Left forelimb (tissue), 1 donor: ENCODE data around the gene NOS1AP.

Experiments
- DNase-seq: peaks from one replicate; pipeline ENCODE4 v3.0.0-alpha.2; 2018; ENCODE audit warnings: low spot score

The NOS1AP gene

DNA sequence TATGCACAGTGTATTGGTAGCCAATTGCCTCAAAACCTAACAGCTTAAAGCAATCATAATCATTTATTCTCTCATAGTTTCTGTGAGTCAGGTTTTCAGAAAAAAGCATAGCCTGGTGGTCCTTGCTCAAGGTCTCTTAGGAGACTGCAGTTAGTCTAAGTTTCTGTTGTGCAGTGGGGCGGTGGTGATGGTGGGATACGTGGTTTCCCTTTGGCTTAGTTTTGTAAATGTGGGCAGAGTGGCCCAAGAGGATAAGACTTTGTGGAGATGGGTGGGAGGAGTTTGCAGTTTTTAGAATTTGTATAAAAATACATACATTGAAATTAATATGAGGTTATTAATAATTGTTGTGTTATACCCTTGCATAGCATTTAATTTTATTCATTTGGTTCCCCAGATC, 68.6 kb downstream of the NOS1AP start:
- no peak for DNase-seq

DNA sequence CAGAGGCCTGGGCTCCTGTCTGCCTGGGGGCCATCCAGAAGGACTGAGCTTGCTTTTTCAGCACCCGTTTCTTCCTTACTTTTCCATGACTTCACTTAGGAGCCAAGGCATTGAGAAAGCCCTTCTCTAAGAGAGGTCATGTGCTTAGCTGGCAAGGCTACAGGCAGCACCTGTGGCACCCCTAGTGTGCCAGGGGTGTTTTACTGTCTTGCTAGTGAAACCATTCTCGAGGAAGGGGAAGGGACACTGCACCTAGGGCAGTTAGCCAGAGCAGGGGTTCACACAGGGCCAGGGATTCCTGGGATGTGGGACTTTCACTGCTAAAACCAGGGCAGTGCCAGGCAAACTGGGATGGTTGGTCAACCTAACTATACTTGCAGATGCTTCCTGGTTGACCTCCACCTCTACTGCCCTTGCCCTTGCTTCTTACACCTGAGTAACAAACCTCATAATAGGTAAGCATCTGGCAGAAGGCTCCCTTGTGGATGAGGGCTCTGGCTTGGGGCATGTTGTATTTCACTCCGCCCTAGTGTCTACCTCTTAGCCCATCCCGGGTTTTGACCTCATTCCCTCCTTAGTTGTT, 69.2 kb downstream of the NOS1AP start:
- DNase-seq = no peak

DNA sequence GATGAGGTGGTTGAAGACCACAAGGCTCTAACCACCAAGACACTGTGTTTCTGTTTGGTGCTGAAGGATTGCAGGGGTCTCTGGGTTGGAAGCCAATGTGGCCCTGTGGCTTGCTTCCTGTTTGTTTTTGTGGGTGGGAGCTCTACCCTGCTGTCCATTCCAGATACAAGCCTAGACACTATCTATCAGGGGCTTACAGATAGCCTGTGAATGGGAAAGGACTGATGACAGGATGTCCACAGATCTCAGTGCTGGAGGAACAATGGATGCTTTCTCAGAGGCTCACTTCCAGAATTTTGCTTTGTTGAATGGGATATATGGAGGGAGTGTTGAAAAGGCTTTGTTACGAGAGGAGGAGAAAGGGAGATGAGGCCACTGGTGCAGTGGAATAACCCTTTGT, 69.7 kb downstream of the NOS1AP start:
- DNase-seq = no peak

DNA sequence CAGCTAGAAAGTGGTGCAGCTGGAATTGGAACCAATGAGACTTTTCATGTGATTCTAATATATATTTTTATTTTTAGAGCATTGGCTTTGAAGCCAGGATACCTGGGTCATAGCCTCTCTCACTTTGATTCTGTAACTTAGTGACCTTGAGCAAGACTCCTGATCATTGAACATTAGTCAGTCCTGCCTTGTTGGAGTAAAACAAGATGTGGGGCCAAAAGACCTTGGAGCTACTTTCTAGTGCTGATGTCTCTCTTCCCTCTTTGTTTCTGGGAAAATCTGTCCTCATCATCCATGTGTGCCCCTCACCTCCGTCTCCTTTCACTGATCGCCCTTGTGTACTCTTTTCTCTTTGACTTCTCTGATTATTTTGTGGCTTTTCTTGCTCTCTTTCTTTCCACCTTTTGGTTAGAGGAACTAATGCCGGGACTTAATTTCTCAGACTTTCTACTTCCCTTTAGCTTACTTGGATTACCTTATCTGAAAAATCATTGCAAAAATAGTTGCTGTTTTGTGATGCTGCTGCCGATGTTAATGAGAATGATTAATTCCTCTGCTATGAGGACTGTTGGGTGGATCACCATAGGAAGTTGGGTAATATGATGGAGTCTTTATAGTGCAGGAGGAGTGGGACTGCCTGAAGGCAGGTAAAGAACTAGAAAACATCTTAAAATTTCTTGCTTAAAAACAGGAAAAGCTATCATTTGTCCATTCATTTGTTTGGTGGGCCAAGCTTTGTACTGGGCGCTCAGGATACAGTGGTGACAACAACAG, 72.0 kb downstream of the NOS1AP start:
- DNase-seq = no peak

DNA sequence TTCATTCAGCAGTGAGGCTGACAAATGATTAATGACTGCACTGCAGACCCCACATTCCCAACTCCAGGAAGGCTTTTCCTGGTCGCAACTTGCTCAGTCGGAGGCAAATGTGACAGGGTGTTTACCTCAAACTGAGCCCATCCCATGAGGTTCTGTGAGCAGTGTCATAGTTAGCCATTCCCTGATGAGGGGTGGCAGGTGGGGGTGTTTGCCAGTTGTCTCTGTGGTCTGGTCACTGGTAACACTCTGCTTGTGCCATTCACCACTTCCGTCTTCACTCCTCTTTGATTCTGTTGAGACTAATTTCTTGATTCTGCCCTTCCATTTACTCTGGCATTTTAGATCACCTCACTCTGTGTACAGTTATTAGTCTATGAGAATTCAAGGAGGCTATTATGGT, 73.5 kb downstream of the NOS1AP start:
- no peak for DNase-seq

DNA sequence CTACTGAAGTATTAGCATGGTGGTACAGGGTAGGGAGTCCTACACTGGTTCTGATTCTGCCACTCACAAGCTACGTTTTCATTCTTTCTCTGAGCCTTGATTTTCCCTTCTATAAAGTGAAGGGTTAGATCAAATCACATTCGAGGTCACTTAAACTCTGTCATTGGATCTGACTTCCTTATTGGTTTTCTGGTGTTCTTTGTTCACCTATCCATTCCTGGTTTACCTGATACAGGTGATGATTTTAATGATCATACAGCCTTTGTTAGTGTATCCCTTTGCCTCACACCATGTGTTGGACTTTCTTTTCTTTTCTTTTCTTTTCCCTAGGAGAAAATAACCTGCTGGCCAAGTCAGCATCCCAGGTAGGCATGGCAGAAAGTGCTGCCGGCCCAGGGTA, 74.8 kb downstream of the NOS1AP start:
- DNase-seq = no peak

DNA sequence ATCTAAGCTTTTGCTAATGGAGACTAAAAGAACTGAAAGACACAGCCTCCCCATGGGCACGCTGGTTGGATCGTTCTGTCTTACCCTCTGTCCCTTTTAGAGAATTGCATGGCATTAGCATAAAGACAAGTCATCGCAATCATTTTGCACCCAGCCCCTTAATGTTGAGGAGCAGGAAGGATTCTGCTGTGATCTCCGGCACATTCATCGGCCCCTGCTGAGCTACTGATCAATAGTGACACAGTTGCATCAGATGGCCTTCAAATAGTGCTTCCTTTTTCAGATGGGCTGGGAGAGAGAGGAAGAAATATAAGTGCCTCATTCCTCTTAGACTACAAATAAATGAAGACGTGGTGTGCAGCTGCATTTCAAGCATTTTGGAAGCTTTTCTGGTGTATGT, 75.4 kb downstream of the NOS1AP start:
- no peak for DNase-seq

DNA sequence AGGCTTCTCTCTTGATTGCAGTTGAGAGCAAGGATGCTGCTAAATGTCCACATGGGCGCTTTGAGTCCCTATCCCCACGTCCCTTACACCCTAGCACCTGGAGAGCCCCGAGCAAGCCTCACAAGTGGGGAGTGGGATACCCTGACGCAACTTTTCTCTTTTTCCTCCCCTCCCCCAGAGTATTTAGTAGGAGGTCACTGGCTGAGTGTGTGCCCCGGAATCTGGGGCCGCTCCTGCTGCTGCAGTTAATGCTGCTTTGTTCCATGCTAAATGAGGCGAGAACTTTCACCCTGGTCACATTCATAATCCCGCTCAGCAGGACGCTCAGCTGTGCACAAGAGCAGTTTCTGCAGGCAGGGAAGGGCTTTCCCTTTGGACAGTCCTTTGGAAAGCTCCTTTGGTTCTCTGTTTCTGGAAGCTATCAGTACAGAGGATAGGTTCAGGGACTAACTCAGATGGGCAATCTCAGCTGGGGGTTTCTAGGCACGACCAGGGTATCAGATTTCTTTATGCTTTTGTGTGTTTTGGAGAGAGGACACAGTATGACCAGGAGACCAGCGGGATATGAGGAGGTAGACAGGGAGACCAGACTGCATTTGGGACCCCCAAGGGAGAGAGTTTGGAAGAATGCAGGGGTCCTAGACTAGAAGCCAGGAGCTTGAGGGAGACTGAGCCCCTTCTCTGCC, 75.9 kb downstream of the NOS1AP start:
- DNase-seq = no peak

DNA sequence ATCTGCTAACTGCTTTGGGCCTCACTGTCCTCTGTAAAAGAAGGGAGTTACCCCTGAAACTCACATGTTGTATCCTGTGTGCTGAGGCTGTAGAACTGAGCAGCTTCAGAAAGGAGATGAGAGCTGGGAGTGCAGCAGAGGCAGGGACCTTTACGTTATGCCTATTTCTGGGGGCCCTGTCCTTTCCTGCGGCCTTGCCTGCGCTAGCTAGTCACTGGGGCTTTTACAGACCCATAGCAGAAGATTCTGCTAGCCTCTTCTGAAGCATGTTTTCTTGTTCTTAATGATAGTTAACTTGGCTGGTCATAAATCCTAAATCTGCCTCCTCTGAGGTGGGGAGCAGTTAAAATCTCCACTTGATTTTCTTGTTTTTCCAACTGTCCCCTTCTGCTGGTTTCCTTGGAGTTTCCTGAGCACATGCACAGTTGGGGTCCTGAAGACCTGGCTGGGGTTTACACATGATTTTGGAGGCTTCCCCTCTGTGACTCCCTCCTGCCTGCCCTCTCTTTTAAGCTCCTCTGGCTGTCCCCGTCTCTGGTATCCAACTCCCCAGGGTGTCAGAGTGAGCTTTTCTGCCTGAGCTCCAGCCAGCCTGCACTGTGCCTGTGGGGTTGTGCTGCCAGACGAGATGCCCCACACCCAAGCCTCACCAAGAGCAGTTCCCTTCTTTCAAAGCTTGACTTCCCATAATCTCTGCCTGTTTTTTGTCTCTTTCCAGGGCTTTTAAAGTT, 76.6 kb downstream of the NOS1AP start:
- DNase-seq = no peak

DNA sequence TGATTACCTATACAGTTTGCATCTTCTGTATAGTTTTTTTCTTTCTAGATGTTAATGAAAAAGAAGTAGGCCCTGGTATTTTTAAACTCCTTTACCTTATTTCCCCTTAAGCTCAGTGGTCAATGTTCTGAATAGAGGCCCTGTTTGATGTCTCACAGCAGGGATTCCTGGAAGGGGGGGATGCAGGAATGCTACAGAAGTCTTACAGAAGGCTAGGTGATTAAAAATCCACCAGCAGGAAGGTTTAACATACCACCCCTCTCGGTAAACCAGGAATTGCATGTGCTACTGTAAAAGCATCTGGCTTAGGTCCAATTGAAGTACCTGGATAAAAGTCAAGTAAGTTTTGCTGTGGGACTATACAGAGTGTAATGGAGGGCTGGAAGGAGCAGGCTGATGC, 78.3 kb downstream of the NOS1AP start:
- no peak for DNase-seq

DNA sequence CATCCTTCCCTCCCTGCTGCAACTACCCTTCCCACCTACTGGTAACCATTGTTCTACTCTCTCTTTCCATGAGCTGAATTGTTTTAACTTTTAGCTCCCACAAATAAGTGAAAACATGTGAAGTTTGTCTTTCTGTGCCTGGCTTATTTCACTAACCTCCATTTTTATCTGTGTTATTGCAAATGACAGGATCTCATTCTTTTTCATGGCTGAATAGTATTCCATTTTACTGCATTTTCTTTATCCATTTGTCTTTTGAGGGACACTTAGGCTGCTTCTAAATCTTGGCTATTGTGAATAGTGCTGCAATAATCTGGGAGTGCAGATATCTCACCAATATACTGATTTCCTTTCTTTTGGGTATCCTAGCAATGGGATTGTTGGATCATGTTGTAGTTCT, 80.6 kb downstream of the NOS1AP start:
- DNase-seq = no peak

DNA sequence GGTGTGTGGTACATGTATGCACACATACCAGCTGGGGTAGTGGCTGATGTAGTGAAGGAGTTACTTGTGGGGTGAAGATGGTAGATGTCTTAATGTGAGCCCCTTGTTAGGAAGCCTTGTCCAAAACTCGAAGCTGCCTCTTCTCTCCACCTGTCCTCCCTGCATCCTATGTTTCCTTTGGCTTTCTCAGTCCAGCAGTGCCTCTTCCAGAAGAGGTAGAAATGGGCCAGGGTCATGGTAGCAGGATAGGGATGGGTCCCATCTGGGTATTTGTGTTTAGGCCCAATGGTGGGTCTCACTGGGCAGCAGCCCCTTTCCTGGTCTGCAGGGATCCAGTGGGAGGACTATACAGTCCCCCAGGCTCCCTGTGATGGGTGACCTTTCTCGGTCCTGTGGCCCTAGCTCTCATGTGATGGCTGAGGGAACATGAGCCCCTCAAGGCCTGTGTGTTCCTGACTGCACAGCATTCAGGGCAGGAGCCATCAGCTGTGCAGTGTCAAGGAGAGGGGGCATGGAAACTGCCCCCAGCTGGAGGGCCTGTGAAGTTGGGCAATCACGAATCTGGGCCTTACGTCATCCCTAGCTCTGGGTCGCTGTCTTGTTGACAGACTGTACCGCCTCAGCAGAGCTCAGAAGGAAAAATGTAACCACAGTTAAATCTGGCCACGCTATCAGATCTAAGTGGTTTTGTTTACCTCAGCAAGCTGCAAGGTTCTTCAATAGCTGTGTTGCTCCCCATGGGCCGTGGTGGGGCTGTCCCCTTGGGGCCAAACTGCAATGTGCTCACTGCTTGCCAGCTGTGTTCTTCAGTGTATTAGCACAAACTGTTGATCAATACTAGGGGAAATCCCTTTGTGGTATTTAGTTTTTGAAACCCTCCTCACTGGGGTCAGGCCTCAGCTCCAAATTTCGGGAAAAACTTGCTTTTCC, 82.7 kb downstream of the NOS1AP start:
- DNase-seq = no peak

DNA sequence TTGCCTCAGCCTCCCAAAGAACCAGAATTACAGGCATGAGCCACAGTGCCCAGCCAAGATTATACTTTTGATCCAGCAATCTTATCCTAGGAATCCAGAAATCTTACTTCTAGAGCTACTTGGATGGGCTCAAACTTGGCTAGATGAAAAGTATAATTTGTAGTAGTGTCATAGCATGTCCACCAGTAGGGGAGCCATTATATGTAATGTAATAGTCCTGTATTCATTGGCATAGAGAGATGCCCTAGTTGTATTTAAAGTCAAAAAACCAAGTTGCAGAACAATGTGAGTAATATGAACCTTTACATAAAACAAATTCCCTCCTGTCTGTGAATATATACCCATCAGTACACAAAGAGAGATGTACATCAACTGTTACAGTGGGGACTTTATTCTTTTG, 83.9 kb downstream of the NOS1AP start:
- no peak for DNase-seq

DNA sequence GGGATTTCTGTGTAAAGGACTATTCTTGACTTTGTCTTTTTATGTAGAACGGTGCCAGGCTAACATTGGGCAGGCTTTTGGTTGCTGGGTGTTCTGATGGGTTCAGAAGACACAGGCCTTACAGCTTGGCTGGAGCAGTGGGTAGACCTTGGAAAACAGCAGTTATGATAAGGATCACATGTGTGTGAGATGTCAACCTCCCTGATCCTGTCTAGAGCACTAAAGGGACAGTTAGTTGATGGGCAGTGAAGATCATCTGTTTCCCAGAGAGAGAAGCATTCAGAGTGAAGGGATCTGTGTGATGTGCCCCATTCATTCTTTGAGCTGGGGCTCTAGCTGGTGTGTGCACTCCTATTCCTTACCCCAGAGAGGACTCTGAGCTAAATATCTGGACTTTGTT, 88.0 kb downstream of the NOS1AP start:
- DNase-seq = no peak

DNA sequence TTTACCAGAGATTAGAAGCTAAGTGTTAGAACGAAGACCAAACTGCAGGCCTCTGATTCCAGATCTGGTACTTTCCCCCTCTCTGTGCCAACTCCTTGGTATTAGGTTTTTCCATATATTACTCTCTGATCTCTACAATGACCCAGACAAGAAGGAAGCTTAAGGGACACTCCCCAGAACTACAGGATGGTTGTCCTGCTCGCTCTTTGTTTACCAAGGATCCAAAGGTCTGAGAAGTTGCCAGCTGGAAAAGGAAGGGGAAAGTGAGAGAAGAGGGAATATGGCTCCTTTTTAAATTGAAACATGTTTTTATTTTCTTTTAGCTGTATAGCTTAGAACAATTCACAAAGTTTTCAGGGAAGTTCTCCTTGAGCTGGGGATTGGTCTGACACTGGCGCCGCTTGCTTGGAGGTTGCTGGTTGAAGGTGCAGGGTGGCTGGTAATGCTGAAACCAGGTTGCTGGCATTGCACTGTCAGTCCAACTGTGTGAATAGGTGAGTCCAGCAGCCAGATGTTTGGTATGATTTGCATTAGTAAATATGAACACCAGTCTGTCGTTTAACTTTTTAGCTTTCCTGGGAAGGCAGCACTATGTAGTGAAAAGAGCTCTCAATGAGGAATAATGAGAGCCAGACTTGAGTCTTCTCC, 89.3 kb downstream of the NOS1AP start:
- DNase-seq = no peak

DNA sequence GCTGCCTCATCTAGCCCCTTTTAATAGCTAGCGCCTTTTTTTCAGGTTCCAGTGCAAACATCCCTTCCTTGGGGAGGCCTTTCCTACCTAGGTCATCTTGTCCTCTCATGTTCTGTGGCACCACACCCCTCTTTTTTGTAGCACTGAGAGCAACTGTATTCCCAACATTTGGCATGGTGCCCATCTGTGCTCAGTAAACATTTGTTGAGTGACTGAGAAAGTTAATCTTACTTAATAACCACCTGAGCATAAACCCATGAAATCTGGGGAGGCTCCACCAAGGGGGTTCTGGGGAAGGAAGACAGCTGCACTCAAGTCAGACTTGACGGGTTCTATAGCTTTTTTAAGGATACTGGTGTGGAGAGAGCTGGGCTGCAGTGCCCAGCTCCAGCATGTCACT, 90.0 kb downstream of the NOS1AP start:
- no peak for DNase-seq

DNA sequence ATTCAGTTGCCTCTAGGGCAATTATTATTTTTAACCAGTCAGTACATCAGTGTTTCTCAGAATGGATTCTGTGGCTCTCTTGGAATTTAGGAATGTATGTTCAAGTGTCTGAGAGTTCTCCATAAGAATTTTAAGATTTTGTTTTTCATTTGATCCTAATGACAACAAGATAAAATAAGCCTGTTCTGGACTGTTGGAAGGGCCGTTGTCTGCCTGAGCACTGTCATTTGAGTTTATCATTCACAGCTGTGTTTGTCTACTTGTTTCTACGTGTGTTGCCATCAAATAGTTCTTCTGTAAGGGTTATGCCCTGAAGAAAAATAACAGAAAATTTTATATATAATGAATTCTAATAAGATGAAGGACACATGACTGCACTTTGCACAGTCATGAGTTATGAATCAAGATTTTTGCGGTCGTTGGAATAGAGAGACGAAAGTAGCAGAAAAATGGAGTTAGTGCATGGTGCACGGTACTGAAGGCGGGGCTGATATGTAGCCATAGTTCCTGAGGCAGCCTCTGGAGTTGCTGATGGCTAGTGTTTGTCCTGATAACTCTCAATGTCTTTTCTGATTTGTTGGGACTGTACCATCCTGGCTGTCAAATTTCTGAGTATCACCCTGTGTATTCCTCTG, 92.5 kb downstream of the NOS1AP start:
- DNase-seq = no peak

DNA sequence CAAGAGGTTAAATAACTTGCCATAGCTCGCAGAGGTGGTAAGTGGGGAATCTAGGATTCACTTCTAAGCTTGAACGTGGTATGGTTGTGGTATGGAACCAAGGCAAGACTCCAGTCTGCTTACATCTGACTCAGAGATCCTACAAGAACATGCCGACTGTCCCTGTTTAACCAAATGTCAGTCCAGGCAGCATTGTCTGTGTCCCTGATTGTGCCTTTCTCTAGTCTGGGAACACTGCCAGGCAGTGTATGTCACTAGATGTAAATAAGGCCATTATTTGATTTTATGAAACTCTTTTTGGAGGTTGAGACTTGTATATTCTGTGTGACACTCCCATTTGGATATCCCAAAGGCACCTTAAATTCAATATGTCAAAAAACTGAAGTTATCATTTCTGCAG, 96.0 kb downstream of the NOS1AP start:
- DNase-seq = no peak

DNA sequence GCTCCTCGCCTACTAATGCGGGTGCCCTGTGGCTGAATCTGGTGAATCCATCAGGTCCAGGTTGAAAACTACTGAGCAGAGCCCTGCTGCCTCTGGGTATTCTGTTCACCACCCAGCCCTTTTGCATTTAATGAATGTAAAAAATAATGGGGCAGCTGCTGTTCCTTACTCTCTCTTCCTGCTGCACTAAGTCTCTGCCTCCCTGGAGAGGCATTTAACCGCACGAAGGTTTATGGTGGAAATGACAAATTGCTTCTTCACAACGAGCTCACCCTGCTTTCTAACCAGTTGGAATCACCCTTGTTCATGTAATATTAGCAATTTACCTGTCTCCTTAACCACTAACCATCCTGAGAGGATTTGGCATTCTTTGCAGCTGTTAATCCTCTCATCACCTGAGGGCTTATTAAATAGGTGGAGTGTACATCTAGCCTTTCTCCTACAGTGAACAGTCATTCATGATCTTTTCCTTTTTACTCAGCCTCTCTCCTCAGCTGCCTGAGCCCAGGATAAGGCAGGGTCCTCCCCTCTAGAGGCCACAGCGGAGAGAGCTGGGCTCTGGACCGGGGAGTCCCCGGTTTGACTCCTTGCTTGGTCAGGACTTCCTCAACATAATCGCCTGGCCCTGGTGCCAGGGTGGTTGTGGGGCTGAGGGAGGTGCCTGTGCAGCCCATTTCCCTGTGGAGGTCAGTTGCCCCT, 97.6 kb downstream of the NOS1AP start:
- DNase-seq = no peak

DNA sequence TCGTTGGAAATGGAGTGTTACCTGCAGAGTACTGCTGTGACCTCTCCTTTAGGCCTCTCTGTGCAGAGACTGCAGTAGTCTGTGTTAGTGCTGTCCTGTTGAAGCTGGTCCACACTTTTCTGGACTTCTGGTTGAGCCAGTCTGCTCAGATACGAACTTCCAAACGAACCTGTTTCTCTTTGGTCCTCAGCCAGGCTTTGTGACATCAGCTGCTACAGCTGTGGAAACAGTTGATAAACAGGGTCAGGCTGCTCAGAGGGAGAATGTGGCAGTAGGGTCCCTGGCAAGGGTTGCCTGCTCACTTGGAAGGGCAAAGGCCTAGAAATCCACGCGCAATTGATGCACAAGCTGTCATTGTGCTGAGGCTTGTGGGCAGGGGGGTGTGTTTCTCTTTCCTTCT, 98.8 kb downstream of the NOS1AP start:
- DNase-seq = no peak
